GM23338 (cell line): ENCODE data around the gene TRIM39. TPM values are rescaled to one million over a fixed set of nuclear protein-coding genes. Genes with fewer than 3 reads are reported as not detected.

Experiments
- ATAC-seq: fragments of 200-7000 bp; cut with Tn5 transposase; 3 replicates; pipeline ENCODE4 v1.9.1; 2020
- DNase-seq: peaks from one replicate; pipeline ENCODE4 v3.0.0-alpha.2; 2015; ENCODE audit warnings: low spot score
- H2AFZ ChIP-seq: fragments of 200-600 bp; sonication (generic); 2 replicates; pipeline ENCODE4 v1.8.0; 2016; ENCODE audit warnings: antibody characterized with exemption, mild to moderate bottlenecking, moderate library complexity
- H3F3A ChIP-seq: fragments of 200-600 bp; sonication (generic); replicated peaks from 2 replicates; pipeline ENCODE4 v1.8.0; 2017; ENCODE audit warnings: antibody characterized with exemption, mixed run types, low read depth
- H3K27ac ChIP-seq: fragments of 200-600 bp; sonication (generic); 2 replicates; pipeline ENCODE4 v1.6.1; 2016; ENCODE audit warnings: low read depth
- H3K27me3 ChIP-seq: fragments of 200-600 bp; sonication (generic); 2 replicates; pipeline ENCODE4 v1.8.0; 2016; ENCODE audit warnings: mild to moderate bottlenecking, mixed run types, moderate library complexity; ENCODE audit not compliant: insufficient read depth
- H3K36me3 ChIP-seq: fragments of 200-600 bp; sonication (generic); 2 replicates; pipeline ENCODE4 v1.8.0; 2016; ENCODE audit warnings: mild to moderate bottlenecking; ENCODE audit not compliant: insufficient read depth
- H3K4me1 ChIP-seq: fragments of 200-600 bp; sonication (generic); 2 replicates; pipeline ENCODE4 v1.8.0; 2016; ENCODE audit warnings: mild to moderate bottlenecking, moderate library complexity; ENCODE audit not compliant: insufficient read depth
- H3K4me2 ChIP-seq: fragments of 200-600 bp; sonication (generic); 2 replicates; pipeline ENCODE4 v1.7.1; 2017; ENCODE audit warnings: mixed run types
- H3K4me3 ChIP-seq: fragments of 200-600 bp; sonication (generic); 2 replicates; pipeline ENCODE4 v1.6.1; 2016; ENCODE audit warnings: mixed run types
- H3K79me2 ChIP-seq: fragments of 200-600 bp; sonication (generic); replicated peaks from 2 replicates; pipeline ENCODE4 v1.8.0; 2017; ENCODE audit warnings: mild to moderate bottlenecking; ENCODE audit not compliant: insufficient read depth
- H3K9me2 ChIP-seq: fragments of 200-600 bp; sonication (generic); 2 replicates; pipeline ENCODE4 v1.8.0; 2017; ENCODE audit not compliant: insufficient read depth
- H4K20me1 ChIP-seq: fragments of 200-600 bp; sonication (generic); replicated peaks from 2 replicates; pipeline ENCODE4 v1.8.0; 2017; ENCODE audit warnings: mild to moderate bottlenecking; ENCODE audit not compliant: insufficient read depth
- H3K27ac Mint-ChIP-seq: 2 replicates; pipeline ENCODE4 v1.8.0; 2020; ENCODE audit warnings: inconsistent platforms, mild to moderate bottlenecking, moderate library complexity, mixed read lengths
- H3K27me3 Mint-ChIP-seq: 3 replicates; pipeline ENCODE4 v1.8.0; 2022; ENCODE audit warnings: low read depth, mild to moderate bottlenecking, moderate library complexity, mixed read lengths, inconsistent platforms; ENCODE audit not compliant: insufficient read depth, poor library complexity
- H3K36me3 Mint-ChIP-seq: 3 replicates; pipeline ENCODE4 v1.8.0; 2021; ENCODE audit warnings: low read depth, mild to moderate bottlenecking, inconsistent platforms, moderate library complexity, mixed read lengths
- H3K4me1 Mint-ChIP-seq: 3 replicates; pipeline ENCODE4 v1.8.0; 2020; ENCODE audit warnings: mild to moderate bottlenecking, inconsistent platforms, mixed read lengths
- H3K4me3 Mint-ChIP-seq: 3 replicates; pipeline ENCODE4 v1.8.0; 2021; ENCODE audit warnings: moderate library complexity, mild to moderate bottlenecking, inconsistent platforms, mixed read lengths
- H3K9me3 Mint-ChIP-seq: 3 replicates; pipeline ENCODE4 v1.8.0; 2020; ENCODE audit warnings: moderate library complexity, mild to moderate bottlenecking, inconsistent platforms, mixed read lengths
- CREB1 ChIP-seq: fragments of 250-450 bp; sonication (Bioruptor Pico); IDR thresholded peaks from 2 replicates; pipeline ENCODE4 v1.5.0; 2020; ENCODE audit warnings: low read depth, mild to moderate bottlenecking, moderate library complexity
- EZH2 ChIP-seq: fragments of 200-600 bp; sonication (generic); IDR thresholded peaks from one replicate; pipeline ENCODE4 v1.8.0; 2017; ENCODE audit warnings: antibody characterized with exemption, mild to moderate bottlenecking, low read depth; ENCODE audit not compliant: unreplicated experiment
- EZH2phosphoT487 ChIP-seq: fragments of 200-600 bp; sonication (generic); IDR thresholded peaks from one replicate; pipeline ENCODE4 v1.8.1; 2018; ENCODE audit warnings: antibody characterized with exemption; ENCODE audit not compliant: unreplicated experiment
- JUNB ChIP-seq: IDR thresholded peaks from one replicate; pipeline ENCODE4 v1.6.1; 2016; ENCODE audit warnings: antibody characterized with exemption; ENCODE audit not compliant: unreplicated experiment
- NANOG ChIP-seq: IDR thresholded peaks from 2 replicates; pipeline ENCODE4 v1.6.1; 2016; ENCODE audit warnings: antibody characterized with exemption, borderline replicate concordance
- POLR2AphosphoS5 ChIP-seq: IDR thresholded peaks from 2 replicates; pipeline ENCODE4 v1.6.1; 2016; ENCODE audit warnings: antibody characterized with exemption, low read depth
- STAT1 ChIP-seq: IDR thresholded peaks from one replicate; pipeline ENCODE4 v1.6.1; 2016; ENCODE audit warnings: antibody characterized with exemption; ENCODE audit not compliant: unreplicated experiment
- ZNF114 ChIP-seq: fragments of 250-450 bp; sonication (Bioruptor Pico); IDR thresholded peaks from 2 replicates; pipeline ENCODE4 v1.5.0; 2020; ENCODE audit warnings: mild to moderate bottlenecking, moderate library complexity
- ZNF331 ChIP-seq: fragments of 250-450 bp; sonication (Bioruptor Pico); IDR thresholded peaks from 2 replicates; pipeline ENCODE4 v1.5.0; 2020; ENCODE audit warnings: low read depth, mild to moderate bottlenecking, moderate library complexity
- polyA plus RNA-seq: library from polyadenylated mRNA; unstranded; fragments of >200 nt; fragmentation: Nextera tagmentation; extraction: Ambion mirVana; gene quantifications from 2 replicates; pipeline ENCODE4 v1.2.1, GENCODE V29; 2016
- total RNA-seq: library from RNA; depleted of rRNA; stranded (reverse); fragments of >200 nt; shearing (Covaris generic); gene quantifications from 2 replicates; pipeline ENCODE4 v1.2.3, GENCODE V29; 2014
- TF ChIP-seq, protein P1 (sequence below): IDR thresholded peaks from one replicate; pipeline ENCODE4 v1.6.1; 2018; ENCODE audit warnings: antibody characterized with exemption; ENCODE audit not compliant: unreplicated experiment
- TF ChIP-seq, protein P2 (sequence below), 2 experiments: fragments of 200-600 bp in 1 of 2; sonication (generic) in 1 of 2; conservative IDR thresholded peaks; 2 replicates each; pipeline versions ENCODE4 v1.5.1 to v1.6.1; 2016 to 2017; ENCODE audit warnings: antibody characterized with exemption in 2 of 2, low read depth in 2 of 2, mild to moderate bottlenecking in 2 of 2, moderate library complexity in 1 of 2
- TF ChIP-seq, protein P3 (sequence below): fragments of 250-450 bp; sonication (Bioruptor Pico); IDR thresholded peaks from 2 replicates; pipeline ENCODE4 v1.5.0; 2020; ENCODE audit warnings: mild to moderate bottlenecking, moderate library complexity
- TF ChIP-seq, protein P4 (sequence below): IDR thresholded peaks from 2 replicates; pipeline ENCODE4 v1.6.1; 2016; ENCODE audit warnings: antibody characterized with exemption

The TRIM39 gene
- total and polyA plus RNA-seq, 2 experiments from 2014 or later = 5.4 to 19.2 TPM

DNA sequence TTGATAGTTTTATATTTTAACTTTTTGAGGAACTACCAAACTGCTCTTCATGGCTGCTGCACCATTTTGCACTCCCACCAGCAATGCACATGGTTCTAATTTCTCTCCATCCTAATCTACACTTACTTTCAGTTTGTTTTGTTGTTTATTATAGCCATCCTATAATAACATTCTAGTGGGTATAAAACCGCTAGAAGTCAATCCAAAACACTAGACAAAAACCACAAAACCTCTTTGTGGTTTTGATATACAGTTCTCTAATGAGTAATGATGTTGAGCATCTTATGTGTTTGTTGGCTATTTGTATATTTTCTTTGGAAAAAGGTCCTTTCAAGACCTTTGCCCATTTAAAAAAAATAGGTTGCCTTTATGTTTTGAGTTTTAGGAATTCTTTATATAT lies 23.8 kb downstream of the TRIM39 start:
- H3K4me3 ChIP-seq = no peak overlapping the region
- DNase-seq (no peak), ATAC-seq (no peak)
- H3K36me3 ChIP-seq = peaks cover 4% of the 10 kb centered on the region; the same call in 1 of the 2 replicates
- peaks cover 17% of the 10 kb centered on the region for H3K36me3 Mint-ChIP-seq
- H3K4me1 ChIP-seq = no peaks in the 10 kb centered on the region
- 0 out of 2 replicates have a peak, but pooled peaks cover 4% of the 10 kb centered on the region for H3K79me2 ChIP-seq
- H3K4me1 Mint-ChIP-seq = peaks cover 10% of the 10 kb centered on the region
- peaks cover 5% of the 10 kb centered on the region for H3K27me3 Mint-ChIP-seq
- H3F3A ChIP-seq = no peaks in the 10 kb centered on the region
- no peak for TF ChIP-seq EZH2phosphoT487
- no peak for TF ChIP-seq ZNF331 (CRISPR knock-in tag)
- no peak for TF ChIP-seq NANOG
- no peak for TF ChIP-seq JUNB
- TF ChIP-seq, protein P1, sequence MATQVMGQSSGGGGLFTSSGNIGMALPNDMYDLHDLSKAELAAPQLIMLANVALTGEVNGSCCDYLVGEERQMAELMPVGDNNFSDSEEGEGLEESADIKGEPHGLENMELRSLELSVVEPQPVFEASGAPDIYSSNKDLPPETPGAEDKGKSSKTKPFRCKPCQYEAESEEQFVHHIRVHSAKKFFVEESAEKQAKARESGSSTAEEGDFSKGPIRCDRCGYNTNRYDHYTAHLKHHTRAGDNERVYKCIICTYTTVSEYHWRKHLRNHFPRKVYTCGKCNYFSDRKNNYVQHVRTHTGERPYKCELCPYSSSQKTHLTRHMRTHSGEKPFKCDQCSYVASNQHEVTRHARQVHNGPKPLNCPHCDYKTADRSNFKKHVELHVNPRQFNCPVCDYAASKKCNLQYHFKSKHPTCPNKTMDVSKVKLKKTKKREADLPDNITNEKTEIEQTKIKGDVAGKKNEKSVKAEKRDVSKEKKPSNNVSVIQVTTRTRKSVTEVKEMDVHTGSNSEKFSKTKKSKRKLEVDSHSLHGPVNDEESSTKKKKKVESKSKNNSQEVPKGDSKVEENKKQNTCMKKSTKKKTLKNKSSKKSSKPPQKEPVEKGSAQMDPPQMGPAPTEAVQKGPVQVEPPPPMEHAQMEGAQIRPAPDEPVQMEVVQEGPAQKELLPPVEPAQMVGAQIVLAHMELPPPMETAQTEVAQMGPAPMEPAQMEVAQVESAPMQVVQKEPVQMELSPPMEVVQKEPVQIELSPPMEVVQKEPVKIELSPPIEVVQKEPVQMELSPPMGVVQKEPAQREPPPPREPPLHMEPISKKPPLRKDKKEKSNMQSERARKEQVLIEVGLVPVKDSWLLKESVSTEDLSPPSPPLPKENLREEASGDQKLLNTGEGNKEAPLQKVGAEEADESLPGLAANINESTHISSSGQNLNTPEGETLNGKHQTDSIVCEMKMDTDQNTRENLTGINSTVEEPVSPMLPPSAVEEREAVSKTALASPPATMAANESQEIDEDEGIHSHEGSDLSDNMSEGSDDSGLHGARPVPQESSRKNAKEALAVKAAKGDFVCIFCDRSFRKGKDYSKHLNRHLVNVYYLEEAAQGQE = no peak
- TF ChIP-seq, protein P2, sequence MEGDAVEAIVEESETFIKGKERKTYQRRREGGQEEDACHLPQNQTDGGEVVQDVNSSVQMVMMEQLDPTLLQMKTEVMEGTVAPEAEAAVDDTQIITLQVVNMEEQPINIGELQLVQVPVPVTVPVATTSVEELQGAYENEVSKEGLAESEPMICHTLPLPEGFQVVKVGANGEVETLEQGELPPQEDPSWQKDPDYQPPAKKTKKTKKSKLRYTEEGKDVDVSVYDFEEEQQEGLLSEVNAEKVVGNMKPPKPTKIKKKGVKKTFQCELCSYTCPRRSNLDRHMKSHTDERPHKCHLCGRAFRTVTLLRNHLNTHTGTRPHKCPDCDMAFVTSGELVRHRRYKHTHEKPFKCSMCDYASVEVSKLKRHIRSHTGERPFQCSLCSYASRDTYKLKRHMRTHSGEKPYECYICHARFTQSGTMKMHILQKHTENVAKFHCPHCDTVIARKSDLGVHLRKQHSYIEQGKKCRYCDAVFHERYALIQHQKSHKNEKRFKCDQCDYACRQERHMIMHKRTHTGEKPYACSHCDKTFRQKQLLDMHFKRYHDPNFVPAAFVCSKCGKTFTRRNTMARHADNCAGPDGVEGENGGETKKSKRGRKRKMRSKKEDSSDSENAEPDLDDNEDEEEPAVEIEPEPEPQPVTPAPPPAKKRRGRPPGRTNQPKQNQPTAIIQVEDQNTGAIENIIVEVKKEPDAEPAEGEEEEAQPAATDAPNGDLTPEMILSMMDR (conservative IDR thresholded peaks at IDR 0.05; ENCODE audit: low read depth in 2 of 2) = no peak
- TF ChIP-seq, protein P3, sequence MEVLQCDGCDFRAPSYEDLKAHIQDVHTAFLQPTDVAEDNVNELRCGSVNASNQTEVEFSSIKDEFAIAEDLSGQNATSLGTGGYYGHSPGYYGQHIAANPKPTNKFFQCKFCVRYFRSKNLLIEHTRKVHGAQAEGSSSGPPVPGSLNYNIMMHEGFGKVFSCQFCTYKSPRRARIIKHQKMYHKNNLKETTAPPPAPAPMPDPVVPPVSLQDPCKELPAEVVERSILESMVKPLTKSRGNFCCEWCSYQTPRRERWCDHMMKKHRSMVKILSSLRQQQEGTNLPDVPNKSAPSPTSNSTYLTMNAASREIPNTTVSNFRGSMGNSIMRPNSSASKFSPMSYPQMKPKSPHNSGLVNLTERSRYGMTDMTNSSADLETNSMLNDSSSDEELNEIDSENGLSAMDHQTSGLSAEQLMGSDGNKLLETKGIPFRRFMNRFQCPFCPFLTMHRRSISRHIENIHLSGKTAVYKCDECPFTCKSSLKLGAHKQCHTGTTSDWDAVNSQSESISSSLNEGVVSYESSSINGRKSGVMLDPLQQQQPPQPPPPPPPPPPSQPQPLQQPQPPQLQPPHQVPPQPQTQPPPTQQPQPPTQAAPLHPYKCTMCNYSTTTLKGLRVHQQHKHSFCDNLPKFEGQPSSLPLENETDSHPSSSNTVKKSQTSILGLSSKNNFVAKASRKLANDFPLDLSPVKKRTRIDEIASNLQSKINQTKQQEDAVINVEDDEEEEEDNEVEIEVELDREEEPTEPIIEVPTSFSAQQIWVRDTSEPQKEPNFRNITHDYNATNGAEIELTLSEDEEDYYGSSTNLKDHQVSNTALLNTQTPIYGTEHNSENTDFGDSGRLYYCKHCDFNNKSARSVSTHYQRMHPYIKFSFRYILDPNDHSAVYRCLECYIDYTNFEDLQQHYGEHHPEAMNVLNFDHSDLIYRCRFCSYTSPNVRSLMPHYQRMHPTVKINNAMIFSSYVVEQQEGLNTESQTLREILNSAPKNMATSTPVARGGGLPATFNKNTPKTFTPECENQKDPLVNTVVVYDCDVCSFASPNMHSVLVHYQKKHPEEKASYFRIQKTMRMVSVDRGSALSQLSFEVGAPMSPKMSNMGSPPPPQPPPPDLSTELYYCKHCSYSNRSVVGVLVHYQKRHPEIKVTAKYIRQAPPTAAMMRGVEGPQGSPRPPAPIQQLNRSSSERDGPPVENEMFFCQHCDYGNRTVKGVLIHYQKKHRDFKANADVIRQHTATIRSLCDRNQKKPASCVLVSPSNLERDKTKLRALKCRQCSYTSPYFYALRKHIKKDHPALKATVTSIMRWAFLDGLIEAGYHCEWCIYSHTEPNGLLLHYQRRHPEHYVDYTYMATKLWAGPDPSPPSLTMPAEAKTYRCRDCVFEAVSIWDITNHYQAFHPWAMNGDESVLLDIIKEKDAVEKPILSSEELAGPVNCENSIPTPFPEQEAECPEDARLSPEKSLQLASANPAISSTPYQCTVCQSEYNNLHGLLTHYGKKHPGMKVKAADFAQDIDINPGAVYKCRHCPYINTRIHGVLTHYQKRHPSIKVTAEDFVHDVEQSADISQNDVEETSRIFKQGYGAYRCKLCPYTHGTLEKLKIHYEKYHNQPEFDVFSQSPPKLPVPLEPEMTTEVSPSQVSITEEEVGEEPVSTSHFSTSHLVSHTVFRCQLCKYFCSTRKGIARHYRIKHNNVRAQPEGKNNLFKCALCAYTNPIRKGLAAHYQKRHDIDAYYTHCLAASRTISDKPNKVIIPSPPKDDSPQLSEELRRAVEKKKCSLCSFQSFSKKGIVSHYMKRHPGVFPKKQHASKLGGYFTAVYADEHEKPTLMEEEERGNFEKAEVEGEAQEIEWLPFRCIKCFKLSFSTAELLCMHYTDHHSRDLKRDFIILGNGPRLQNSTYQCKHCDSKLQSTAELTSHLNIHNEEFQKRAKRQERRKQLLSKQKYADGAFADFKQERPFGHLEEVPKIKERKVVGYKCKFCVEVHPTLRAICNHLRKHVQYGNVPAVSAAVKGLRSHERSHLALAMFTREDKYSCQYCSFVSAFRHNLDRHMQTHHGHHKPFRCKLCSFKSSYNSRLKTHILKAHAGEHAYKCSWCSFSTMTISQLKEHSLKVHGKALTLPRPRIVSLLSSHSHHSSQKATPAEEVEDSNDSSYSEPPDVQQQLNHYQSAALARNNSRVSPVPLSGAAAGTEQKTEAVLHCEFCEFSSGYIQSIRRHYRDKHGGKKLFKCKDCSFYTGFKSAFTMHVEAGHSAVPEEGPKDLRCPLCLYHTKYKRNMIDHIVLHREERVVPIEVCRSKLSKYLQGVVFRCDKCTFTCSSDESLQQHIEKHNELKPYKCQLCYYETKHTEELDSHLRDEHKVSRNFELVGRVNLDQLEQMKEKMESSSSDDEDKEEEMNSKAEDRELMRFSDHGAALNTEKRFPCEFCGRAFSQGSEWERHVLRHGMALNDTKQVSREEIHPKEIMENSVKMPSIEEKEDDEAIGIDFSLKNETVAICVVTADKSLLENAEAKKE (CRISPR knock-in tag) = no peak
- TF ChIP-seq ZNF114 (CRISPR knock-in tag) = no peak
- TF ChIP-seq STAT1 = no peak
- TF ChIP-seq, protein P4, sequence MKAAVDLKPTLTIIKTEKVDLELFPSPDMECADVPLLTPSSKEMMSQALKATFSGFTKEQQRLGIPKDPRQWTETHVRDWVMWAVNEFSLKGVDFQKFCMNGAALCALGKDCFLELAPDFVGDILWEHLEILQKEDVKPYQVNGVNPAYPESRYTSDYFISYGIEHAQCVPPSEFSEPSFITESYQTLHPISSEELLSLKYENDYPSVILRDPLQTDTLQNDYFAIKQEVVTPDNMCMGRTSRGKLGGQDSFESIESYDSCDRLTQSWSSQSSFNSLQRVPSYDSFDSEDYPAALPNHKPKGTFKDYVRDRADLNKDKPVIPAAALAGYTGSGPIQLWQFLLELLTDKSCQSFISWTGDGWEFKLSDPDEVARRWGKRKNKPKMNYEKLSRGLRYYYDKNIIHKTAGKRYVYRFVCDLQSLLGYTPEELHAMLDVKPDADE = no peak
- TF ChIP-seq EZH2 = no peak
- TF ChIP-seq CREB1 (CRISPR knock-in tag) = no peak
- TF ChIP-seq POLR2AphosphoS5 = no peak
- H3K27me3 ChIP-seq = no peaks in the 10 kb centered on the region
- H2AFZ ChIP-seq = no peak overlapping the region
- no peak overlapping the region for H3K27ac ChIP-seq
- no peaks in the 10 kb centered on the region for H4K20me1 ChIP-seq
- no peak overlapping the region for H3K4me3 Mint-ChIP-seq
- no peaks in the 10 kb centered on the region for H3K9me3 Mint-ChIP-seq
- no peaks in the 10 kb centered on the region for H3K9me2 ChIP-seq
- H3K4me2 ChIP-seq = no peak overlapping the region
- H3K27ac Mint-ChIP-seq = no peak overlapping the region
